GM19455 (cell line): ENCODE data around the gene PDE1A.

ENCODE experiments used
- ATAC-seq: cut with Tn5 transposase; IDR thresholded peaks from one replicate; pipeline ENCODE4 v1.9.1; 2021; ENCODE audit not compliant: unreplicated experiment

The PDE1A gene

DNA sequence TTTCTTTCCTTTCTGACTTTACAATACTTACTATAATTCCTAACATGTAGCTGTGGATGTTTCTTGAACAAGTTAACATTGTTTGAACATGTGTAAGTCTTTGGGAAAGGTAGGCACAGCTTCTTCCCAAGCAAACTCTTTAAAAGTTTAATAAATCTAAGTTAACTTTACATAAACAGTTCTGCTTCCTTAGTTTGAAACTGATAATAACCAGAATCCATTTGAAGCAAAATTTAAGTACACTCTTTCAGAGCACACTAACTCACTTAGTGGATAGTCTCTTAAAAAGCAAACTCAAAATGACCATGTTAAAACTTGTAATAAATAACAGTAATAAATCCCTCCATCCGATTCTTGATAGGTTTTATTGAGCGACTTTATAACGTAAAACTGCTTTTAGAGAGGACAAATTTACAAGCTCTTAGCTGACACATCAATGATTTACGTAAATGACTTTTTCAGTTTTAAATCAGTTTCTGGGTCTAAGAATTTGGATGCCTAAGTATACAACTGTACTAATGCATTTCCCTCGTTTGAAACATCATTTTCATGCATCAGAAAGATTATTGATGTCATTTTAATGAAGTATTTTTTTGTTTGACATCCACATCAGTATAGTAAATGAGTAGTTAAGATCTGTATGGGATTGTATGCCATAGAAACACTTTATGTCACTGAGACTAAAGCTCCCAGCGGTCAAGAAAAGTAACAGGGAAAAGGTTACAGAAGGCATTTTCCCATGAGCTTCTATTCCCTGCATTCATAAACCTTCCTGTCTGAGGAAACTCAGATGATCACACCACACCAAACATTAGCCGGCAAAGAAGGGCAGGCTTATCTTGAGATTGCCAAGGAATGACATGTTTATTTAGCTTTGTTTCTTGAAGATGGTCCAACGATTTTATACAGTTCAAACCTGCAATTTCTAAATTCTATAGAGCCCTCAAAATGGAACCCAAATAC lies 67.5 kb downstream of the PDE1A start:
- ATAC-seq, result no peak

GRCh38 chr2:182358601-182359000 lies 68.2 kb downstream of the PDE1A start:
- no peak for ATAC-seq

- no peak for ATAC-seq
These were observed 71.0 kb downstream of the PDE1A start for GRCh38 chr2:182355815-182356214.

GRCh38 chr2:182351427-182351826 lies 75.4 kb downstream of the PDE1A start:
- no peak for ATAC-seq

DNA sequence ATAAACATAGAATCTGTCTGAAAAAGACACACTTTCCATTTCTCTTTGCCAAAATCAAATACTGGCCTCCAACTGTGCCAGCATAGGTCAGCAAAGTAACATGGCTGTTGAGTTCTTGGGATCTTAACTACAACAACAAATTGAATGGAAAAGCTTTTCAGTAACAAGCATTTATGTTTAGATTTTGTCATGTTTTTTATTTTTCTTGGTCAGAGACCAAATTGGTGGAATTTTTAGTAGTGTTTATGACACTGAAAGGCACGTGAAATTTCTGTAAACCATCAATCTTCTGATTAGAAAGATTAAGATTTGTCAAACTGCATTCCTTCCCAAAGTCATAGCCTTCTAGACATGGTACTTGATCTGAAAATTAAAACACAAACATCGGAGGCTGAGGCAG lies 77.6 kb downstream of the PDE1A start:
- ATAC-seq, result no peak

DNA sequence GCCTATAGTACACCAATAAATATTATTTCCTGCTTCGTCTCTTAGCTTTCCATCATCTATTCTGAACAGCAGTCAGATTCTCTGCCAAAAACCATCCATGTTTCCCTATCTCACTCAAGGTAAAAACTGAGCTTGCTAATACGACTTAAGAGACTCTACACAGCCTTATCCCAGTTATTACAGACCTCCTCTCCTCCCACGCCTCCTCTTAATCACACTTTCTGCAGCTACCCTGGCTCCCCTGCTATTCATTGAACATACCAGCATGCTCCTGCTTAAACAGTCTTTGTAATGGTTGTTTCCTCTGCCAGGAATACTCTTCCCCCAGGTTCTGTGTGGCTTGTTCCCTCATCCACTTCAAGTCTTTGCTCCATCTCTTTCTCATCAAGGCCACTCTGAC lies 81.5 kb downstream of the PDE1A start:
- ATAC-seq, result no peak

DNA sequence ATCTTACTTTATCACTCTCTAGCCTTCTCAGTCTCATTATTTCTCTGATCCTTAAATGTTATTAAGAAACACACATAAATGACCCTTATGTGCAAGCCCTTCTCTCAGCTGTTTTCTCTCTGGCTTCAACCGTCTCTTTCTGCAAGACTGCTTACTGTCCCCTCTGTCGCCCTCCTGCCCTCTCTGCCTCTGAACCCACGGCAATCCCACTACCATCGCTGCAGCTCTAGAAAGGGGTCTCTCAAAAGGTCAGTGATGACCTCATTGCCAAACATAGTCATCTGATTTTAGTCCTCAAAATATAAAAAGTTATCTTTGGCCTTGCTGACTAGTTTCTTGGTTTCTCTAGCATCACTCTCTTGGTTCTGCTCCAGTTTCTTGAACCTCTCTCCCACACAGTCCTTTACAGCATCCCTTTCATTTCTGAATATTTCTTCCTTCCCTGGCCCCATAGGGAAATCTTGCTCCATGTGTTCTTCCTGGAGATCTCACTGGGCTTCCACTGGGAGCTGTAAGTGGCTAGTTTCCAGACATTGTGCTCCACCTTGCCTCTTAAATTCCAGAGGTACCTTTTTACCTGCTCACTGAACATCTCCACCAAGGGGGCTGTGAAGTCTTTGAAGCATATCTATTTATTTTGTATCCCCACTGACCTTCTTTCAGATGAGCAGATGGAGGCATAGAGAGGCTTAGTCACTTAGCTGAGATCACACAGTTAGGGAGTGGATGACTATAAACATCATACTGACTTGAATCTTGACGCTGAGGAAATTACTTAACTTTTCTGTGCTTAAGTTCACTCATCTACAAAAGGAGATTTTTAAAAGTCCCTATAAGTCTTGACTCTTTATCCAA lies 96.2 kb downstream of the PDE1A start:
- no peak for ATAC-seq

DNA sequence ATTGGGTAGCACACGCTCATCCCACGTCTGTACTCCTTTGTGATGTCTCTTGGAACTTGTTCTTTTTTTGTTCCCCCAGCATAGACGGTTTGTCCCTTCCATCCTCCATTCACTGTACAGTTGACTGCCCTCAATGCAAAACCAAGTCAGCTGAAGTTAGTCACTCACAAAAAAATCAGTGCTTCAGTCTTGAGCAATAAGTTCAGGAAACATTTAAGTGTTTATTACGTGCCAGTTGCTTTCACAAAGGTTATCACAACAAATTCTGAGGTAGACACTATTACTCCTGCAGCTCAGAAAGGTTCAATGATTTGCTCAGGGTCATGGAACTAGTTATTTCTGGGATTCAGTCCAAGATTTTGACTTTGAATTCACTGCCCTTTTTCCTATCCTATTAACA lies 102.2 kb downstream of the PDE1A start:
- ATAC-seq, result no peak

DNA sequence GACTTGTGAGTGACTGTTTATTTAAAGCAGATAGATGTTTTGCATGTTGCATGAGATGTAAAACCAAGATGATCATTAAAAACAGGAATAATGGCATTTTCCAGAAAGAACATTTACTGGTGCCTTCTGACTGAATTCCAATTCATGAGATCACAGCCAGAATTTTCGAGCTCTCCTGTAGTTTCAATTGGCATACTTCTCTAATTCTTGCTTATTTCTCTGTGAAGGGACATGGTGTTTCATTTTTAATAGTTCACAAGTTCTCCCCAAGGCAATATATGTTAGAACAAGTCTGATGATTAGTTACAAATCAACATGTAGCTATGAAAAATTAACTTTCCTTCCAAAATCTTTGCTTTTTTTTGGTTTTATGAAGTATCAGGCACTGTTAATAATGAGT lies 105.7 kb downstream of the PDE1A start:
- ATAC-seq, result no peak

DNA sequence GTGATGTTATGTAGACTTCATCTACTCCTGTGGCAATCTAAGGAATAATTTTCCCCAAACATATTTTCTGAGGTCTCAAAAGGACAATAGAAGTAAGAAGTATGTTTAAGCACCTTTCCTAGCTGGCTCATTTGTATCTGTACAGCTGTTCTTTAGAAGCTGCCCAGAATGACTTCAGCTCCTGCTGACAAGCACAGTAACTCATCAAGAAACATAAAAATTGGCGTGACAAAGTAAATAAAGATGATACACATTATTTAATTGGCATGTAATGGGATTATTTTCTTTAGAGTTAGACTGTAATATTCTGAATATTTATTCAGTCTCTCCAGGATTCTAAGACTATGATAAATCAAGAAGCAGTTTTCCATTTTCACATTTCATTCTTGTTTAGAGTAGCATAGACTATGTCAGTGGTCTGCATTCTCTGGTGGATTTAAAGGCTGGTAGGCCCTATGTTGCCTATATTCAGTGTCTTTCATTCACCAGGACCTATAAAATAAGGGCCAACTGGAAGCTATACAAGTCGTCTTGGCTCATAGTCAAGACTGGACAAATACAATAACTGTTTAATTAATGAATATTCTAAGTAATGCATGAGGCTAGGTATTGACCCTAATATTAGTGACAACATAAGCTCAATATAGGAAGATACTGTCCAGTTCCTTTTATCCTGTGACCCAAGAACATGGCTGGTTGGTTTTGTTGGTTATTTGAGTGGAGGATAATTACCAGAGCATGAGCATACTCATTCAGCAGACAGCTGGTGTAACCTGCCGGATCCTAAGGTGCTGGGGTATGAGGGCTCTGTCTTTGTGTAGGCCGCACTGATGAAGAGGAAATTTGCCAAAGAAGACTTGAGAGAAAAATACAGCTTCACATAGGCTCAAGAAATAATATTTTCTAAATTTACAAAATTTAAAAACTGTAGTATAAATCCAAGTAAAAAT lies 107.0 kb downstream of the PDE1A start:
- no peak for ATAC-seq

GRCh38 chr2:182318466-182319220 lies 108.2 kb downstream of the PDE1A start:
- ATAC-seq, result no peak

- ATAC-seq, result no peak
These were observed 109.9 kb downstream of the PDE1A start for GRCh38 chr2:182316950-182317349.

DNA sequence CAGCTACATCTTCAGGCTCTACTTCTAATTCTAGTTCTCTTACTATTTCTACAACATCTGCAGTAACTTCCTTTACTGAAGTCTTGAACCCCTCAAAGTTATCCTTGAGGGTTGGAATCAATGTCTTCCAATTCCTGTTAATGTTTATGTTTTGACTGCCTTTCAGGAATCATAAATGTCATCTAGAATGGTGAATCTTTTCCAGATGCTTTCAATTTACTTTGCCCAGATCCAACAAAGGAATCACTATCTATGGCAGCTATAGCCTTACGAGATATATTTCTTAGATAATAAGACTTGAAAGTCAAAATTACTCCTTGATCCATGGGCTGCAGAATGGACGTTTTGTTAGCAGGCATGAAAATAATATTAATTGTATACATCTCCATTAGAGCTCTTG lies 123.9 kb downstream of the PDE1A start:
- ATAC-seq, result no peak

GRCh38 chr2:182302174-182302573 lies 124.7 kb downstream of the PDE1A start:
- no peak for ATAC-seq

- no peak for ATAC-seq
These were observed 125.7 kb downstream of the PDE1A start for GRCh38 chr2:182301093-182301492.

DNA sequence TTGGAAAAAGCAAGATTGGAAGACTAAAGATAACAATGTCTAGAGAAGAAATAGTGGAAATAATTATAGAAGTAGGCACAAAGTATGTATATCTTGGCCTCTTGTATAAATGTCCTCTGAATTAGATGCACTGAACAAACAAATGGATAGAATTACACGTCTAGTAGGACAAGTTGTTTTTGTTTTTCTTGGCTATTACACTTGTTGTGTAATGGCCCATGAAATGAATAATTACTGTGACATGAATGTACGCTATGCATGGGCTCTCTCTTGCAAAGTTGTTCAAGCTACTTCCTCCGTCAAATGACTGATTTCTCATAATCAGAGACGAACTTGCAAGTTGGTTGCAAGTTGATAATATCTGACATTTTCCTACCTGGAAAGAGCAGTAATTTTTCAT lies 126.2 kb downstream of the PDE1A start:
- ATAC-seq, result no peak

DNA sequence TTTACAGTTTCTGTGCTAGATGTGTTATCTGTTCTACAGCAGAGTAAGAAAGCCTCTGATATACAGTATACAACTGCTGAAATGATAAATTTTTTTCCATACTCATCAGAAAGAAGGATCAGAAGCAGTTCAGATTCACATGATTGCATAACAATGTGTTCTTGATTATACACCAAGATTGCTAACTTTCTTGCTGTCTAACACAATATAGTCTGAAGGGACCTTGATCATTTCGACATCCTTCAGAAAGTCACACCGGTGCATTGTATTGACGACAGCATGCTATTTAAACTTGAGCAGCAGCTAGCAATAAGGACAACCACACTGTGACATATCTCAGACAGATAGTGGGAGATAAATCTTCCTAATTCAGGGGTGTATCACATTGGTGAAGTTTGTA lies 127.2 kb downstream of the PDE1A start:
- ATAC-seq, result no peak

- no peak for ATAC-seq
These were observed 128.4 kb downstream of the PDE1A start for GRCh38 chr2:182298456-182298855.

GRCh38 chr2:182291296-182291695 lies 135.5 kb downstream of the PDE1A start:
- no peak for ATAC-seq

DNA sequence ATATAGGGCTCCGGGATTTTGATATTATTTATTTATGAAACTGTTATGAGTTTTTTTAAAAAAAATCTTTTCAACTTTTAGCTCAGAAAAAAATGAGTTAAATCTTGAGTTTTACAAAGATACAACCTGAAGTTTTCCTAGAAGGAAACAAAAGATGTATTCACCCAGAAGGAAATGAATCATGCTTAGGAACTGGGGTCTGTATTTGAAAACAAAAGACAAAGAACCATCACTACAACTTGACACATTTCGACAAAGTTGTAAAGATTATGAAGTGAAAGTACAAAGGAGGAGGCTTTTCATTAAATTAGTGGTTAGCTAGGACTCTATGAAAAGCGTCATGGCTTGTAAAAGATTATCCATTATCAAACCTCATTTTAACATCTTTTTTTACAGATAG lies 143.3 kb downstream of the PDE1A start:
- no peak for ATAC-seq
